ENCODE measurements around the gene HSBP1. TPM values are rescaled to one million over a fixed set of nuclear protein-coding genes. Genes with fewer than 3 reads are reported as not detected.

Gene HSBP1
- total RNA-seq, 3 donors from 2014 or later (not counting 1 experiment from before 2014, with no cell fraction given) = 34.8 to 39.6 (median 37.8) TPM

DNA sequence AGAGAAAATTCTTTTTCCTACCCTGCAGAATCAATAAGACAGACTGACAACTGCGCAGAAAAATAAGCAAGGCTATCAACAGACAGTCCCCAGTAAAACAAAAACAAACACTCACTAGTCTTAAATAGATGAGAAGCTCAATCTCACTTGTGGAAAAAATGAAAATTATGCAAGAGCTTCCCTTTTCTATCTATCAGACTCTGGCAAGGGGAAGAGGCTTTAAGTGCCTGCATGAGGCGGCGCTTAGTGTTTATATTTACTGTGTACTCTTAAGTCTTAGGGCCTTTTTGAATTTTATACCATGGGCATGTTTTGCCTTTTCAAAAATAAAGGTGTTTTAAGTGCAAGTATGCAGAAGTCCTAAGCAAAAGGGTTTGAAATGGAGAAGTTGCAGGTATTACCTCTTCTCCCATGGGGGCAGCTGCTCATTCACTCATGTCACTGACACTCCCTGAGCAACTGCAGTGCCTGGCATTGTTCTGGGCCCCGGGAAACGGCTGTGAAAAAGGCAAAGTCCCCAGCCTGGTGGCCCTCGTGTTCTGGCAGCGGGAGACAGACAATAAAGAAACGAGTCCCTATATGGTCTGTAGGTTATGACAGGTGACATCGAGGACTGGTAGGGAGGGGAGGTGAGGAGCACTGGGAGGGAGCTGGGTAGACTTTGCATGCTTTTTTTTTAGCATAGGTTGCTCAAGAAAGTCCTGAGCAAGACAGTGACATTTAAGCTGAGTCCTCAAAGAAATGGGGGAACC lies 35.2 kb downstream of the HSBP1 start:
- H3K4me3 Mint-ChIP-seq = no peak overlapping the region
- H3K9me3 ChIP-seq (ENCODE audit: control insufficient read depth, insufficient read depth, low read length) = no peaks in the 10 kb centered on the region
- peaks cover 4% of the 10 kb centered on the region for H3K4me1 ChIP-seq (ENCODE audit: control insufficient read depth, insufficient read depth, low read length)
- no peak overlapping the region for H3K4me3 ChIP-seq (ENCODE audit: low read length)
- 36% methylated on average over 8 of the region's 9 CpGs for WGBS (ENCODE audit: insufficient coverage)
- no peak overlapping the region for H3K27ac Mint-ChIP-seq
- no peaks in the 10 kb centered on the region for H3K9me3 Mint-ChIP-seq
- intact Hi-C loops (cut with micrococcal nuclease) = no loop called here
- DNase-seq (no peak), ATAC-seq (no peak)
- no peaks in the 10 kb centered on the region for H3K4me1 Mint-ChIP-seq
- H3K36me3 Mint-ChIP-seq = no peaks in the 10 kb centered on the region
- H3K27ac ChIP-seq (ENCODE audit: low read length) = no peak overlapping the region
- TF ChIP-seq, protein P1, sequence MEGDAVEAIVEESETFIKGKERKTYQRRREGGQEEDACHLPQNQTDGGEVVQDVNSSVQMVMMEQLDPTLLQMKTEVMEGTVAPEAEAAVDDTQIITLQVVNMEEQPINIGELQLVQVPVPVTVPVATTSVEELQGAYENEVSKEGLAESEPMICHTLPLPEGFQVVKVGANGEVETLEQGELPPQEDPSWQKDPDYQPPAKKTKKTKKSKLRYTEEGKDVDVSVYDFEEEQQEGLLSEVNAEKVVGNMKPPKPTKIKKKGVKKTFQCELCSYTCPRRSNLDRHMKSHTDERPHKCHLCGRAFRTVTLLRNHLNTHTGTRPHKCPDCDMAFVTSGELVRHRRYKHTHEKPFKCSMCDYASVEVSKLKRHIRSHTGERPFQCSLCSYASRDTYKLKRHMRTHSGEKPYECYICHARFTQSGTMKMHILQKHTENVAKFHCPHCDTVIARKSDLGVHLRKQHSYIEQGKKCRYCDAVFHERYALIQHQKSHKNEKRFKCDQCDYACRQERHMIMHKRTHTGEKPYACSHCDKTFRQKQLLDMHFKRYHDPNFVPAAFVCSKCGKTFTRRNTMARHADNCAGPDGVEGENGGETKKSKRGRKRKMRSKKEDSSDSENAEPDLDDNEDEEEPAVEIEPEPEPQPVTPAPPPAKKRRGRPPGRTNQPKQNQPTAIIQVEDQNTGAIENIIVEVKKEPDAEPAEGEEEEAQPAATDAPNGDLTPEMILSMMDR (IDR thresholded peaks at IDR 0.05) = no peak
- no peaks in the 10 kb centered on the region for H3K36me3 ChIP-seq (ENCODE audit: control insufficient read depth, insufficient read depth, low read length)
- H3K27me3 ChIP-seq (ENCODE audit: control insufficient read depth, insufficient read depth, low read length) = no peaks in the 10 kb centered on the region
- no peaks in the 10 kb centered on the region for H3K27me3 Mint-ChIP-seq (ENCODE audit: low read depth in 2 of 2)

DNA sequence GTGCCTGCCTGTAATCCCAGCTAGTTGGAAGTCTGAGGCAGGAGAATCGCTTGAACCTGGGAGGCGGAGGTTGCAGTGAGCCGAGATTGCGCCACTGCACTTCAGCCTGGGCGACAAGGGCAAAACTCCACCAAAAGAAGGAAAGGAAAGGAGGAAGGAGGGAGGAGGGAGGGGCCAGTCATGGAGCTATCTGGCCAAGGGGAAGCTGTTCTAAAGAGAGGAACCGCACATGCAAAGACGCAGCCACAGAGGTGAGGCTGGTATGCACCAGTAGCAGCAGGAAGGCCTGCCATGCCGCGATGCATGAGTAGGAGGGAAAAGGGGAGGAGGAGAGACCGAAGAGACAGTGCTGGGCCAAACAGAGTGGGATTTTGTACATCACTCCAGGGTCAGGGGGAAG lies 35.9 kb downstream of the HSBP1 start:
- Mint-ChIP-seq H3K4me1 (no peaks in the 10 kb centered on the region), H3K27ac (no peak overlapping the region), H3K4me3 (no peak overlapping the region), H3K36me3 (no peaks in the 10 kb centered on the region), H3K27me3 (ENCODE audit: low read depth in 2 of 2) (no peaks in the 10 kb centered on the region), H3K9me3 (no peaks in the 10 kb centered on the region)
- Histone ChIP-seq H3K9me3 (ENCODE audit: control insufficient read depth, insufficient read depth, low read length) (no peaks in the 10 kb centered on the region), H3K4me1 (ENCODE audit: control insufficient read depth, insufficient read depth, low read length) (peaks cover 4% of the 10 kb centered on the region), H3K36me3 (ENCODE audit: control insufficient read depth, insufficient read depth, low read length) (no peaks in the 10 kb centered on the region), H3K27ac (ENCODE audit: low read length) (no peak overlapping the region), H3K27me3 (ENCODE audit: control insufficient read depth, insufficient read depth, low read length) (no peaks in the 10 kb centered on the region), H3K4me3 (ENCODE audit: low read length) (no peak overlapping the region)
- WGBS (ENCODE audit: insufficient coverage) = 42% methylated on average over 10 of the region's 10 CpGs
- ATAC-seq (no peak), DNase-seq (no peak)
- intact Hi-C loops (cut with micrococcal nuclease) = no loop called here
- TF ChIP-seq, protein P1 (IDR thresholded peaks at IDR 0.05) = no peak

DNA sequence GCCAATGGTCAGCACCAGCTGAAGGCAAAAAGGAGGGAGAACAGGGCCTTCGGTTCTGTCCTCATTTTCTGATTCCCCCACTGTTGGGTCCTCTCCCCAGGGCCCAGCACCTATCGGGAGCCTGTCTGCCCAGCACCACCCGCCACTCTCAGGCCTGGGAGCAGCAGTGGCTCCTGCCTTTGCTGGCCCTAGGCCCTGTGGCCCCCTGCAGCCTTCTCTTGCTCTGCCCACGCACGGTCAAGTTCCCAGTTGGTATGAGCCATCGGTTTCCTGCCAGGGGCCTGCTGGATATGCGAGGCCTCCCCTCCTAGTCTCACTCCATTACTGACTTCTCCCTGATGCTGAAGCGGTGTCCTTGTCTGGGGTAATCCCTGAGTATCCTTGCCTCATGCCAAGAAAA lies 37.5 kb downstream of the HSBP1 start:
- peaks cover 4% of the 10 kb centered on the region for H3K4me1 ChIP-seq (ENCODE audit: control insufficient read depth, insufficient read depth, low read length)
- no peaks in the 10 kb centered on the region for H3K4me1 Mint-ChIP-seq
- WGBS (ENCODE audit: insufficient coverage) = 91% methylated on average over 8 of the region's 8 CpGs

More for the DNA sequence above, 37.5 kb downstream of the HSBP1 start:
- Mint-ChIP-seq H3K9me3 (no peaks in the 10 kb centered on the region), H3K27ac (no peak overlapping the region), H3K27me3 (ENCODE audit: low read depth in 2 of 2) (peaks cover 0 to 6% of the 10 kb centered on the region in 2 donors), H3K36me3 (no peaks in the 10 kb centered on the region), H3K4me3 (no peak overlapping the region)
- no peaks in the 10 kb centered on the region for H3K9me3 ChIP-seq (ENCODE audit: control insufficient read depth, insufficient read depth, low read length)
- H3K36me3 ChIP-seq (ENCODE audit: control insufficient read depth, insufficient read depth, low read length) = no peaks in the 10 kb centered on the region
- no peak overlapping the region for H3K27ac ChIP-seq (ENCODE audit: low read length)
- no peaks in the 10 kb centered on the region for H3K27me3 ChIP-seq (ENCODE audit: control insufficient read depth, insufficient read depth, low read length)
- DNase-seq (no peak), ATAC-seq (no peak)
- intact Hi-C loops (cut with micrococcal nuclease) = no loop called here
- no peak overlapping the region for H3K4me3 ChIP-seq (ENCODE audit: low read length)
- TF ChIP-seq, protein P1 (IDR thresholded peaks at IDR 0.05) = no peak

Data from natural killer cell (primary cell).